Ascending aorta (tissue), 2 donors: ENCODE measurements around the gene MRPL32. TPM values are rescaled to one million over a fixed set of nuclear protein-coding genes. Genes with fewer than 3 reads are reported as not detected.

Source experiments
- DNase-seq, 2 donors: peaks; one replicate each; pipeline ENCODE4 v3.0.0-alpha.2; 2019; ENCODE audit warnings: low spot score in 2 of 2
- H3K27ac ChIP-seq, 2 donors: fragments of 200-600 bp; sonication (generic); one replicate each; pipeline ENCODE4 v1.5.1; 2016 to 2017; ENCODE audit warnings: mild to moderate bottlenecking in 1 of 2
- H3K27me3 ChIP-seq: fragments of 200-600 bp; sonication (generic); one replicate; pipeline ENCODE4 v1.5.1; 2017
- H3K36me3 ChIP-seq, 2 donors: fragments of 200-600 bp; sonication (generic); one replicate each; pipeline ENCODE4 v1.5.1; 2016
- H3K4me1 ChIP-seq, 2 donors: fragments of 200-600 bp; sonication (generic); one replicate each; pipeline ENCODE4 v1.5.1; 2016 to 2017; ENCODE audit warnings: mild to moderate bottlenecking in 1 of 2
- H3K4me3 ChIP-seq, 2 donors: fragments of 200-600 bp; sonication (generic); one replicate each; pipeline ENCODE4 v1.5.1; 2016 to 2017; ENCODE audit warnings: mild to moderate bottlenecking in 1 of 2
- H3K9me3 ChIP-seq, 2 donors: fragments of 200-600 bp; sonication (generic); one replicate each; pipeline ENCODE4 v1.5.1; 2016
- intact Hi-C: fragments of 100-400 bp; cut with DNase I; formaldehyde crosslinking; loops from one replicate; pipeline ENCODE4 v1.15.1; 2023
- total RNA-seq: library from RNA; depleted of rRNA; stranded (reverse); fragments of >200 nt; gene quantifications from one replicate; pipeline ENCODE4 v1.1.0, GENCODE V29; 2016
- TF ChIP-seq, protein P1 (sequence below), 3 experiments: fragments of 200-600 bp in 2 of 3; fragments of 450-650 bp in 1 of 3; sonication (generic) in 2 of 3; IDR thresholded peaks; one replicate each; pipeline ENCODE4 v1.5.1; 2016 to 2019; ENCODE audit warnings: antibody characterized with exemption in 3 of 3, mild to moderate bottlenecking in 1 of 3, moderate library complexity in 1 of 3

Gene MRPL32
- total RNA-seq, 1 donor from 2014 or later = 24.3 TPM

DNA sequence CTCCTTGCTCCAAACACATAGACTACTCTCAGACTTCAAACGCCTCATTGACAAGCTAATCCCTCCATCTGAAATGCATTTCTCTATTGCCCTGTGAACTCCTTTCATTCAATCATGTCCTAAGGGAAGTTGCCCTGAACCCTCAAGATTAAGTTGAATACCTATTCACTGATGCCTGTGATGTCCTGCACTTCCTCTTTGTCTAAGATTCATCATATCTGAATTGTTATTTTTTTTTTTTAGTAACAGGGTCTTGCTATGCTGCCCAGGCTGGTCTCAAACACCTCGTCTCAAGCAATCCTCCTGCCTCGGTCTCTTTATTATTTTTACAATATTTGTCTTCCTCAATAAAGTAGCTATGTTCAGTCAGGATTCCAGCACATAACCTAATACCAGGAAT is 3.4 kb upstream of the MRPL32 start:
- DNase-seq = no peak
- intact Hi-C loops = no loop called here
- TF ChIP-seq, protein P1, sequence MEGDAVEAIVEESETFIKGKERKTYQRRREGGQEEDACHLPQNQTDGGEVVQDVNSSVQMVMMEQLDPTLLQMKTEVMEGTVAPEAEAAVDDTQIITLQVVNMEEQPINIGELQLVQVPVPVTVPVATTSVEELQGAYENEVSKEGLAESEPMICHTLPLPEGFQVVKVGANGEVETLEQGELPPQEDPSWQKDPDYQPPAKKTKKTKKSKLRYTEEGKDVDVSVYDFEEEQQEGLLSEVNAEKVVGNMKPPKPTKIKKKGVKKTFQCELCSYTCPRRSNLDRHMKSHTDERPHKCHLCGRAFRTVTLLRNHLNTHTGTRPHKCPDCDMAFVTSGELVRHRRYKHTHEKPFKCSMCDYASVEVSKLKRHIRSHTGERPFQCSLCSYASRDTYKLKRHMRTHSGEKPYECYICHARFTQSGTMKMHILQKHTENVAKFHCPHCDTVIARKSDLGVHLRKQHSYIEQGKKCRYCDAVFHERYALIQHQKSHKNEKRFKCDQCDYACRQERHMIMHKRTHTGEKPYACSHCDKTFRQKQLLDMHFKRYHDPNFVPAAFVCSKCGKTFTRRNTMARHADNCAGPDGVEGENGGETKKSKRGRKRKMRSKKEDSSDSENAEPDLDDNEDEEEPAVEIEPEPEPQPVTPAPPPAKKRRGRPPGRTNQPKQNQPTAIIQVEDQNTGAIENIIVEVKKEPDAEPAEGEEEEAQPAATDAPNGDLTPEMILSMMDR (IDR thresholded peaks at IDR 0.05) = no peak

DNA sequence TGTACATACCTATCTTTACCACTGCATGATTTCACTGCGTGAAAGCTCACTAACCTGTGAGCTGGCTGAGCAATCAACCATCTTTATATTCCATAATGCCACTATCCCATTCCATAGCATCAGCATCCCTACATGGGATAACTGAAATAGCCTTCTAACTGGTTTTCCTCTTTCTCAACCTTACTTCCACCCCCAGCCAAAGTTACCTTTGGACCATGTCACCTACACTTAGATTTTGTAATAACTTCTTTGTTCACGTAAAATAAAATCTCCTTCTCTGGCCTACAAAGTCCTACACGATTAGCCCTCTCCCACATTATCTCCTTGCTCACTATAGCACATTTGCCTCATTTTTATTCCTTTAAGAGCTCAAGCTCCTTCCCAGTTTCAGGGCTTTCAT is 2.7 kb upstream of the MRPL32 start:
- Histone ChIP-seq H3K36me3 (peaks cover 20 to 28% of the 10 kb centered on the region in 2 donors), H3K27me3 (no peaks in the 10 kb centered on the region), H3K4me3 (no peak overlapping the region), H3K9me3 (no peaks in the 10 kb centered on the region), H3K4me1 (peaks cover 4 to 25% of the 10 kb centered on the region in 2 donors), H3K27ac (no peak overlapping the region)
- TF ChIP-seq, protein P1 (IDR thresholded peaks at IDR 0.05) = no peak
- intact Hi-C loops = no loop called here
- DNase-seq = no peak

More for the DNA sequence above, 3.4 kb upstream of the MRPL32 start:
- Histone ChIP-seq H3K36me3 (peaks cover 27 to 34% of the 10 kb centered on the region in 2 donors), H3K9me3 (no peaks in the 10 kb centered on the region), H3K4me1 (peaks cover 4 to 25% of the 10 kb centered on the region in 2 donors), H3K27me3 (no peaks in the 10 kb centered on the region), H3K4me3 (no peak overlapping the region), H3K27ac (no peak overlapping the region)

DNA sequence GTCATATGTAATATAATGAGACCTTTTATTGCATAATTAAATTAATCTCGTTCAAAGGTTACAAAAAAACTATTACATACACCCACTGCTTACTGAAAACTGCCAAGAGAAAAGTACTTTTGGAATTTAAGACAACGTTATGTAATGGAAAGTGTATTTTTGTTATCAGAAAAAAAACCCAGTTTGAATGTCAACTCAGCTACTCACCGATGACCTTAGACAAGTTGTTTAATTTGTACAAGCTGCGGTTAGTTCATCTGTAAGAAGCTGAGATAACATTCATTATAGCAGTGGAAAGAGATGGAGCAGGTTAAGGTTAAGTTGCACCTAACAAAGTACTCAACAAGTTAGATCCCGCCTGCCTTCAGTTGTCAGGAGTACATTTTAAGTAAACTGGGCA is 1.3 kb upstream of the MRPL32 start:
- intact Hi-C loops = loop anchor here (5.0 to 10.0 kb wide), 3 partner anchors 181 to 794 kb away; partner anchors contain the start of genes COA1, HECW1 and STK17A

DNA sequence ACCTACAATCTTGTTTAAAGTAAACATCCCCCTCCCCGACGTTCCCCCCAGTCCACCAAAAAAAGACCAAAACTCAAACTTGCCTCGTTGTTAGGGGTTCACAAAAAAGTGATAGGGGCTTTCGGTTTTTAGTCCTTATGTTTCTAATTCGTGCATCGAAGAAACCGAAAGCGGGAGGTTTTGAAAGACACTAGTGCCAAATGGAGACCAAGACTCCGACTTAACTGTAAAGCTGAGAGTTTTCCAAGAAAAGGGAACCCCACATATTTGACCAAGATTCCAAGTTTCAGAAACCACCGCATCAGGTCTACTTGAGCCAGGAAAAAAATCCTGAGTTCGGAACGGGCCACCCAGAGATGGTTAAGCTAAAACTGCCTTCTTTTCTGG is 736 bp upstream of the MRPL32 start:
- TF ChIP-seq, protein P1 (IDR thresholded peaks at IDR 0.05) = no peak
- Histone ChIP-seq H3K4me1 (peaks cover 4 to 25% of the 10 kb centered on the region in 2 donors), H3K27me3 (no peaks in the 10 kb centered on the region), H3K36me3 (peaks cover 16 to 19% of the 10 kb centered on the region in 2 donors), H3K4me3 (peak overlapping the region; percentile 89 to 94), H3K27ac (peak overlapping the region; percentile 62 to 78), H3K9me3 (no peaks in the 10 kb centered on the region)
- no peak for DNase-seq
- intact Hi-C loops = loop anchor here (5.0 to 10.0 kb wide), 3 partner anchors 181 to 793 kb away; partner anchors contain the start of genes COA1, HECW1 and STK17A

More for the DNA sequence above, 1.3 kb upstream of the MRPL32 start:
- Histone ChIP-seq H3K4me1 (peaks cover 4 to 25% of the 10 kb centered on the region in 2 donors), H3K27ac (no peak overlapping the region), H3K27me3 (no peaks in the 10 kb centered on the region), H3K4me3 (peak overlapping the region; percentile 89 to 94), H3K9me3 (no peaks in the 10 kb centered on the region), H3K36me3 (peaks cover 18% of the 10 kb centered on the region in 2 donors)
- TF ChIP-seq, protein P1 (IDR thresholded peaks at IDR 0.05) = no peak
- no peak for DNase-seq

DNA sequence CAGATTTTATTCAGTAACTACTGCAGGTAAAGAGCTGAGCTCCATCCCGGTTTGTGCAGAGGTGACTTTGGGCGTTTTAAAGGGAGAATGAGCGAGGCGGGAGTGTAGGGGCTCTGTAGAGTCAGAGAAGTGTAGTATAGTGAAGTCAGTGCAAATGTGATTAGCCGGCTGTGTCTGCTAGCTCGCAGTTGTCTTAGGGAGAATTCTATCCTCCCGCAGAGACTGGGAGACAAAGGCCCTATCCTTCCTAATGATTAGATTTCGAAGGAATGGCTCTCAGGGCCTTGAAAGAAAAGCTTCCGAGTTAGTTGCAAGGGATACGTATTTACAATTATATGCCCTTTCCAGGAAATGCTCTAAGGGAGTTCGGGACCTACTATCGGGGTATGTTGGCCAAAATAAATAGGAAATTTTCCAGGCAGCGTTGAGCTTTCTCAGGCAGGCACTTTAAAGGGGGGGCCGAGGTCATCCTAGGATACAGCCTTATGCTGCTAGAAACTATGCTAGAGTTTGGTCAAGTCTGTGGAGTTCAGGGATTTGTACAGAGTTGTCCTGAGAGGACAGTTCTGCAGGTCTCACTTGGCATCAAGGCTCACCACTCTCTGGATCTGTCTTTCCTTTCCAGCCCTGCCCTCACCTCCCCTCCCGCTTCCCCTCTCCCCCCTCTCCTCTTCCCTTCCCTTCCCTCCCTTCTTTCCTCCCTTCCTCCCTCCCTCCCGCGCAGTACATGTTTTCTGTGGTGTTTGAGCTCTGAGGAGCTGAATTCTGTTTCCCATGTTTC is 825 bp downstream of the MRPL32 start:
- no peaks in the 10 kb centered on the region for H3K27me3 ChIP-seq
- TF ChIP-seq, protein P1 (IDR thresholded peaks at IDR 0.05) = no peak
- peaks cover 4 to 25% of the 10 kb centered on the region in 2 donors for H3K4me1 ChIP-seq
- H3K27ac ChIP-seq = peak overlapping the region; percentile 58 to 87
- peak overlapping the region; percentile 89 to 94 for H3K4me3 ChIP-seq
- peaks cover 16 to 25% of the 10 kb centered on the region in 2 donors for H3K36me3 ChIP-seq
- intact Hi-C loops = loop anchor here (1.0 to 10.0 kb wide), 5 partner anchors 21 to 792 kb away; partner anchors contain the start of genes C7orf25, COA1, HECW1 and STK17A
- no peak for DNase-seq
- H3K9me3 ChIP-seq = no peaks in the 10 kb centered on the region
